SKM-1 treated with dmso at 0.1 percent for 144 hours (cell line): ENCODE data around the gene ST3GAL2.
A peak's percentile ranks its signal among the peaks of the same experiment; 100 is the strongest.

ENCODE experiments used
- DNase-seq: peaks from one replicate; lab custom pipeline; 2025; ENCODE audit not compliant: unreplicated experiment; lab: John Stamatoyannopoulos, UW

Gene ST3GAL2

DNA sequence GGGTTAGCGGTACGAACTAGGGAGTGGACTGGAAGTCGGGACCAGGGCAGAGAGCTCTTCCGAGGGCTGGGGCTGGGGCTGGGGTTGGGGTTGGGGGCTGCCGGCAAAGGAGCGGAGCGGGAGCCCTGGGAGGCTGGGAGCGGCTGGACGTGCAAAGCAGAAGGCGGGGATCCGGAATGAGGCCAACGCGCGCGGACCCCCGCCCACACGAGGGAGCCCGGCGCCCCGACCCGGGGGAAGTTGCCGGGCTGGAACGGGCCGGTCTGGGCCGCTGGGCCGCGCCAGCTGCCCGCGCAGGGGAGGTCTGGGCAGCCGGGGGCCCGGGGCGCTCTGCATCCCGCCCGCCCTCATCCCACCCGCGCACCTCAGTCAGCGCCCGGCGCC lies 323 bp downstream of the ST3GAL2 start:
- DNase-seq, result no peak

DNA sequence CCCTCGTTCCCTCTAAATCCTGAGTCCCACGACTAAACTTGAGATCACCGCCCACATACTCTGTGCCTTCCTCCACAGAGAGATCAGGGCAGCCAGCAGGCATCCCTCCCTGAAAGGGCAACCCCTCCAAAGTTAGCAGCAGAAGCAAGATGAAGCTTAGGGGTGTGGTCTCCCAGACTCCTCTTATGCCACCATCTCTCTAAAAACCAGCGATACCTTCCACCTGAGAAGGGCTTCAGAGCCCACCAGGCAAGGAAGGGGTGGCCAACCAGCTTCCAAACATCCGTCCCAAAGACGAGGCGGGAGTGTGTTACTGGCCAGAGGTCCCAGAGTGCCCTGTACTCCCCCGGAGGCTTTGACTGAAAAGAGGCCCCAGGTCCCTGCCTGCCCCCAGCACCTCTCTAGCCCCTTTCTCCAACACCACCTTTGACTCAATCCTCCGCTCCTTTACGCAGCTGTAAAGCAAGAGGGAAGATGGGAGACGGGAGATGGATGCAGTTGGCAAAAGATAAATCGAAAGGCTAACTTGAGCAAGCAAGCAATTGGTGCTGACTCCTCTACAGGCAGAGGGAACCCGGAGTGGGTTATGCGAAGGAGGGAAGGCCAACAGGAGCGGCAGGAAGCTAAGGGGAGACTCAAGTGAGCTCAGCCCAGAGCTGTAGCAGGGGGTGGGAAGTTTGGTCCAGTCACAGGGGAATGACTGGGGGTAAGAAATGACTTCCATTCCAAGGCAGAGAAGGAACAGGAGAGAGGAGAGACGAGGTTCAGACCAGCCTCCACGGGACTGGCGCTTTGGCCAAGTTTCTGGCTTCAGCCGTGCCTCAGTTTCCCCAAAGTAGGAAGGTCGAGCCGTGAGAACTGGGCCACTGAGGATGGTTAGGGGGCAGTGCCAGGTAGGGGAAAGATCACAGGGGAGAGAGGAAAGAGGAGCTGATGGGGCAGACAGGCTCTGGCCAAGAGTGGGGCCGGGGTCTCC lies 1.0 kb downstream of the ST3GAL2 start:
- DNase-seq, result no peak

DNA sequence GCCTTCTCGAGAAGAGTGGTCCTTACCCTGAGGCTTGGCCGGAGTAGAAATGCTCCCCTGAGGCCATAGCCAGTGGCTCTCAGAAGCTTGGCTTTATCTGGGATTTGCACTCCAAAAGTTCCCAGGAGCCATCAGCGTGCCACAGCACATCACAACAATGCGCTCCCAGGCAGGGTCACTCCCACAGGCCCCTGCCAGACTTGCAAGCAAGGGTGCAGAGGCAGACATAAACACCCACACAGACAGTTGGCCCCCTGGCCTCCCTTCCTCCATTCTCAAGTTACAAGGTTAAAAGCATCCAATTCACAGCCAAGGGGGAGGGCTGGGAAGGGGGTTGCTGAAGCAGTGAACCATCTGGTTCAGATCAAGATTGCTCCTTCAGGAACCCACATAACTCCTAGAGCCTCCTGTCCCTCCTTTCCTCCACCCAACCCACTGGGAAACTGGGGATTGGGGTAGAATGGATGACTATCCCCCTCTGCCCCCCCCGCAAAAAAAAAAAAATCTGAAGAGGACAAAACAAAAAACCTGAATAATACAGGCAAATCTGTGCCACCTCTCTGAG lies 1.8 kb downstream of the ST3GAL2 start:
- no peak for DNase-seq

DNA sequence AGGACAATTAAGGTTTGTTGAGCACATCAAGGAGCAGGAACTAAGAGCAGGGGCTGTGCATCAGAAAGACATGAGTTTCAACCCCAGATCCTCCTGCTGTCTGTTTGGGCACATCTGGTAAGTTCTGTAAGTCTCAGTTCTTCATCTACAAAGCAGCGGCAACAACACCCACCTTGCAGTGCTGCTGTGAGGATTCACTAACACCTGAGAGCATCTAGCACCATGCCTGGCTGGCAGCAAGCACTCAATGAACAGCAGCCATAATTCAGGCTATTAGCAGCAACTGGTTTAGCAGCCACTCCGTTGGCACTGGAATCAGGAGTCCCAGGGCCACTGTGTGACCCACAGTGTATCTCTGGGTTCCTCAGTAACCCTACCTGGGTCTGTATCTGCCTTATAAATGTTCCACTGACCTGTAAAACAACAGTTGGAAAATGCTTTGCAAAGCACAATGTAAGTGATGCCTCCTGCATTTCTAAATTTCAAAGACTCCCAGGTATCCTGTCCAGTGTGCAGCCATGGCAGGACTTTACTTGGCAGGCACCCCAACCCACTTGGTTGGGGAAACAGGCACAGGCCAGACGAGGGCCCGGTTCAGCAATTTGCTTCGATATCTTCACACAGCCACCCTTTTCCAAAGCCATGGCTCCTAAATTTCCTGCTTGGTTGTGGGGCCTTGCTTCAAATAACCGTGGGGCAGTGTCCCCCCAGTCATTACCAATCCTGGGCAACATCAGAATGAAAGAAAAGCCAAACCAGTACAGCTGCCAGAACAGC lies 4.2 kb downstream of the ST3GAL2 start:
- DNase-seq, result no peak

DNA sequence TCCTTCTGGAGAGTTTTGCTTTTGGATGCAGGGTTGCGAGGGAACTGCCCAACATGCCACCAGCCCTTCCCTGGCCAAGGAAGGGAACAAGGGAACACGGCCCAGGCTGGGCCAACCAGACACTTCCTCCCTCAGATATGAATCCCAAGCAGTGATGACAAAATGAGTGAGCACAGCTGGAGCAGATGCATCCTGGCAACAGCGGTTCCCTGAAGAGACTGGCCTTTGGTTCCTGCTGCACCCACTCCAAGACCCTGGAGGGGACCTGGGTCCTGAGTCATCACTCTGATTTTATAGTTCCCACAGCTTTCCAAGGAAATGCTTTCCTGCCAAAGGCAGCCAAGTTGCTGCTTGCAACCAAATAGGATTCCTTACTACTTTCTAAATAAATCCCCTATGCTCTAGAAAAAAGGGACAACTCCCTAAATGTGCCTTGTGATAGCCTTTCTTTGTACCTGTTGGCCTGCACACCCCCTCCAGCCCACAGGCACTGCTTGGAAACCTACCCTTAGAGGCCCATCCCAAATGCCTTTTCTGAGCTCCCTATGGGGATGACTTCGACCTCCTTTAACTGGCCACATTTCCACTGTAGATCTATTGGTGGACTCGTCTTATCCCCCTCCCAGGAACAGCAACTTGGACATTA lies 5.3 kb downstream of the ST3GAL2 start:
- no peak for DNase-seq

DNA sequence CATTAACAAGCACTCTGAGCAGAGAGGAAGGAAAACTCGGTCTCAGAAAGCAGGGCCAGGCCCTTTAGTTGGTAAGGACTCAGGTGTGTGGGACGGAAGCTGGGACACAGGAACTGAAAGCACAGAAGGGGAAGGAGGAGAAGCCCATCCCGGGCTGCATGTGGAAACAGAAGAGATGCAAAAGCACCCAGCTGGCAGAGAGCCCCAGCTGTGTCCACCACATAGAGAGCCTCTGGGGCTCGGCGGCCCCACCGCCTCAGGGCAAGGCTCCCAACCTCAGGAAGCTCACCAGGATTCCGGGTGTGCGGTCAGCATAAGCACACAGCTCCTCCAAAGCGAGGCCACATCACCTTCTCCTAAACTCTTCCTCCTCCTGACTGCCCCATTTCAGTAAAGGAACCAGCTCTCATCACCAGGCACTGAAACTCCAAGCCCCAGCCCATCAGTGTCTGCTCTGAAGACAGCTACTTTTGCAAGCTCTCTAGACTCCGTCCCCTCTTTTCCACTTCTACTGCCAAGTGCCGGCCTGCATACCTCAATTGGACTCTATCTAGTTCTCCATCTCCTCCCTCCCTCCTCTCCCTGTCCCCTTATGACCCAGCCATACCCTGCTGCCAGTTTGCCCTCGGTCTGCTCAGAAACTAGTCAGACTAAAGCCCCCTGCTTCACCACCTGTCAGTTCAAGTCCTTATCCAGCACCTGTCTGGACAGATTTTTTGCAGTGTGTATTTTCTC lies 6.0 kb downstream of the ST3GAL2 start:
- DNase-seq, result peak; percentile 23

DNA sequence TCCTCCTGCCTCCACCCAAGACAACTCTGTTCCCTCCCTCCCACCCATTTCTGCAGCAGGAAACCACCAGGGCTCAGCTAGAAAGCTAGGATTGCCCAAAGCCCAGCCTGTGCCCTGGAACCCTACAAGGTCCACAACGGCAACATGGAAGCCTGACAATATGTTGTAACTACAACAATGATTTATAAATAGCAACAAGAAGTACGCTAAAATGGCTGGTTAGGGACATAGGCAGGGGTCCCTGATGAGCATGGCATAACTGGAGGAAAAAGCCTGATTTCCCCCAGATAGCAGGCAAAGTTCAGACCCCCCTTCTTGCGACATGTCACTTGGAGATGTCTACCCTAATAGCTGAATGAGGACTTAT lies 6.6 kb downstream of the ST3GAL2 start:
- DNase-seq, result peak; percentile 42

DNA sequence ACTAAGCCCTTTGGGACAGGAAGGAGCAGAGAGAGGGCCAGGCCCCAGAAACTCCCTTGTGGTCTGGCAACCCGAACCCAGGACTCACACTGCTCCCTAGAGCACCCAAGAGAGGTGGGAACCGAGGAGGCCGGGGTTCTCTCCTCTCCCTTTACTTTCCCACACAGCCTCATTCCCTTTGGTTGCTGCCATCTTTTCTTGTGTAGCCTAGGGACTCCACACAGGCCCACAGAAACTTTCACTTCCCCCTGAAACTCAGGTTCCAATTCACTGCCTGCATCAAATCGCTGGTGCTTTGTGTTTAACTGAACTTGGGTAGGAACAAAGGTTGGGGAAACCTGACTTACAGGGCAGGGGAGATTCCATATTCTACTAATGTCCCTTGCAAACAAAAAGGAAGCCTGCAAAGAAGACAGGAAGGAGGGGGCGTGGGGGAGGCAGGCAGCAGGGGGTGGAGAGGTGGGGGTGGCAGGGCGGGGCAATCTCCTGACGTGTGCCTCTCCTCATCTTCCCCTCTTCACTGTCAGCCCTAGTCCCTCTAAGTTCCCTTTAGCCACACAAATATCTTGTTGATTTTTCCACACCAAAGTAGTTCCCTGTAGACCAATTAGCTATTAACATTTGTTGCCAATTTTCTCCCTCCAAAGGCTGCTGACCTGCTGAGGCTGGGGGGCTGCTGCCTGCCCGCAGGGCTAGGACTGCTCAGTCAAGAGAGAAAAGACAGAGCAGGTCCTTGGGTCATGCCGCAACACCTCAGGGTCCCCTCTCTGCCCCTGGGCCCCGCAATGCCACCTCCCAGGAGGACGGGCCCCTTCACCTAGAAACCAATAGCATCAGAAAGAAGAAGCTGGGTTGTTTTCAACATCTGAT lies 8.0 kb downstream of the ST3GAL2 start:
- DNase-seq, result peak; percentile 79

DNA sequence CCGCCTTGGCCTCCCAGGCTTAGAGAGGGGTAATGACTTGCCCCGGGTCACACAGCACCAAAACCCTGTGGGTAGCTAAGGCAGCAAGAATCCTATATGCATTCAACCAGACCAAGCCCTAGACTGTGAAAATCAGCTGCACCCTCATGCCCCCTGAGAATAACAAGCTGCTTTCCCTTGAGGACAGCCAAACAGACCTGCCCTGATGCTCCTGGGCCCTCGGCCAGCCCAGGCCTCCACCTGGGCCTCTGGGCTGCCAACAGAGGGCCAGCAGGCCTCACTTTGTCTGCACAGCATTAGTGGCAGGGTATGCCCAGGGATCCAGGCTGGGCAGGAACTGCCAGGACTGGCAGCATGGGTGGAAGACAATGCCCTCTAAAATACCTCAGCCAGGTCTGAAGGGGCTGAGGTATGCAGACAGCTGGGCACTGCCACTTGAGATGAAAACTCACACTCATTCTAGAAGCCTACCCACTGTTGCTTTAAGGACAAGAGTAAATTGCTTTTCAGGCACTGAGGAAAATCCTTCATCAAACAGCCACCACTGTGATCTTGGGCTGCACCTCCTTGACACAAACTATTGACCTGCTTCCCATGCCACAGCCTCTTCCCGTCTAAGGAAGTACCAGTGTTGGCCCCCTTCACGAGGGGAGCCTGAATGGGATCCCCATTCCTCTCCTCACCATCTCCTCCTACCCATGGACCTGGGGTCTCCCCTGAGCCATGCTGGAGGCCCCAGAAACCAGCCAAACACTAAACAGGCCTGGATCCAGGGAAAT lies 8.8 kb downstream of the ST3GAL2 start:
- DNase-seq, result no peak

DNA sequence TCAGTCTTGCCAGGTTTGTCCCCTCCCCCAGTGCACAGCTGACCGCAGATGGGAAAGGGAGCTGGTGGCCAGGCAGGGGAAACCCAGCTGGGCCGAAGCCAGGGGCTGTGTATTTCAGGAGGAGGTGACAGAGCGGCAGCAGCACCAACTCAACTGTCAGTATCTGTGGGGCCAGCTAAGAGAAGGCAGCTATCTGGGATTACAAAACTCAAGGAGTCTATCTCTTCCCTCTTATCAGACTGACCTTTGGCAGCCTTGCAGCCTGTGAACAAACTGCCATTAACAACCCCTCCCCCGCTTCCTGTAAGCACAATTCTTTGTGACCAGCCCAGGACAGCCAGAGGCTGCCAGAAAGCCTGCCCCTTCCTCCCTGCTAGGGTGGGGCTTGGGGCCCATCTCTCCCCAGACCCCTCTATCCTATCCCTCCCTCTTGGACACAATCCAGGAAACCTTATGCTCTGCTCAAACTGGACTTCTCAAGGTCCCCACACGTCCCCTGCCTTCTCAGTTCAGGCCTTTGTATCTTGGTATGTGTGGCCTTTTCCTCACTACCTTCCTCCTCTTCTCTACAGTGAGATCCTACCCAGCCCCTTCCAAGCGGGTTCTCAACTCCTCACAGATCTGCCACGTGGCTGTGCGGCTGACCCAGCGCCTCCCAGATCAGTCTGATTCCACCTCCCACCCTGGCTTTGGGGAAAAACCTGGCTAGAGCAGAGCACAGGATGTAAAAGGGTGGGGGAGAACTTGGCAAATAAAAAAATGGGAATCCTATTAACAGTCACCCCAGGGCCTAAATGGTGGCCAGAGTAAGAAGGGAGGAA lies 10.5 kb downstream of the ST3GAL2 start:
- peak; percentile 95 for DNase-seq

DNA sequence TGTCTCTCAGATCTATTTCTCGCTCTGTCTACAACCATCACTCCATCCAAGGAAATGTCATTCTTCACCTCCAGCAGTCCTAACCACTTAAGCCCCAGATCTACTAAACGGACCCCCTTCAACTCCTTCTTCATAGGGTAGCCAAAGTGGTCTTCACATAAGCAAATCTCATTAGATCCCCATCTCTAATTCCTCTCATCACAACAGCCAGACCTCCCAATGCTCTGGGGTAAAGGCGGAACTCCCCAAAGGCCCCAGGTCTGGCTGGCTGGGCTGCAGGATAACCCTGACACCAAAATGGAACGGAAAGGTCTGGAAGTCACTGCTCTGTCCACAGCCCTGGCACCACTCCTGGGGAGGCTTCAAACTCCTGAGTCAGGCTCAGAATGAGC lies 11.1 kb downstream of the ST3GAL2 start:
- no peak for DNase-seq

DNA sequence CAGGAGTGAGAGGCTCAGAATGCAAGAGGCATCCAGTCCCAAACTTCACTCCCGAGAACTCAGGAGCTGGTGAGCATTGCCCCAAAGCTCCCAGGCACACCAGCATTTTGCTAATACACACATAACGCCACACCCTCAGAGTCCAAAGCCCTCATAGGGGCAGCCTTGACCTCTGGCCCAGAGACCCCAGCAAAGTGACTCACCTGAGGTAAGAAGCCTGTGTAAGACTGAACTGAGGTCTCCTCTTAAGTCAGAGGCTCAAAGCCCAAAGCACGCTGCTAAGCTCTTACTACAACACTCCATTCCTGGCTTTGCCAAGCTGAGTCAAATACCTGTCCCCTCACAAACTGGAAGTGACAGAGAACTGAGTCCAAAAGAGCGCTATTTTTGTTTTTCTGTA lies 16.4 kb downstream of the ST3GAL2 start:
- DNase-seq, result no peak

DNA sequence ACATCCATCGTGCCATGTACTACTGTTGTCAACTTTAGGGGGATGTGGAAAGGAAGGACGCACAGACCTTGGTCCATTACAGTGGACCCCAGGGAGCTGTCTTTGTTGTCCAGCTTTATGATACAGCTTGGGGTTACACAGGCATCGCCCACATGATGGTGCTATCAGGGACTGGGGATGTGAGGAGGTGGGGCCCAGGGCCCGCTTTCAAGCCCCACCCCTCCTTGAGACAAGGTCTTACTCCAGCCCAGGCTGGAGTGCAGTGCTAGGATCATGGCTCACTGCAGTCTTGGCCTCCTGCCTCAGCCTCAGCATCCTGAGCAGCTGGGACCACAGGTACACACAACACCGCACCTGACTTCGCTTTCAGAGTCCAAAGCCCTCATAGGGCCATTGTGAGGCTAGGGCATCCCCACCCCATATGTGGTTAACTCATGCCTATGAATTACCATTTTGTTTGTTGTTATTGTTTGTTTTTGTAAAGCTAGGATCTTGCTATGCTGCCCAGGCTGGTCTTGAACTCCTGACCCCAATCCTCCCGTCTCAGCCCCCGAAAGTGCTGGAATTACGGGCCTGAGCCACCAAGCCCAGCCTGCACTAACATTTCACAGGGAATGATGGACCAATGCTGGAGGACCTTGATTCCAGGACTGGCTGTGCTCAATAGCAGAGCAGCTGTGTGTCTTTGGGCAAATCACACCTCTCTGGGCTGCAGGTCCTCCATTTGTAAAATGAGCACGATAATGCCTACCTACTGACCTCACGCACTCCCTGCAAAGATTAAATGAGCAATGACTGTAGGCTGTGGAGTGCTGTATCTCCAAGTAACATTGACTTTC lies 17.2 kb downstream of the ST3GAL2 start:
- no peak for DNase-seq

DNA sequence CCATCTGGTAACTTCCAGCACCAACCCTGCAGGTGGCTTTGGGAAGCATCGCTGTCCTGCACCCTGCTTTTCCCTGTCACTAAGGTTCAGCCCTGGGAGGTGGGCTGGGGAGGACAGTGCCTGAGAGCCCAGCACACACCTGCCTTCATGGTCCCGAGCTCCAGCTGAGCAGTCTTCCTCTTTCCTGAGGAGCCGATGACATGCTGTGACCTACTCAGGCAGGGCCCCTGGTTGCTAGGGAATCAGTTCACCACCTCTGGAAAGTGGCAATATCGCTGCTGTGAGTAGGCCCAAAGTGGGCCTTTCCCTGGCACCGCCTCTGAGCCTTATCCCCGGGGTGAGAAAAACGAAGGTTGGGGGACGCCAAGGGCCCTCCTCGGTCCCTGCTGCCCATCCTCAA lies 17.9 kb downstream of the ST3GAL2 start:
- no peak for DNase-seq

DNA sequence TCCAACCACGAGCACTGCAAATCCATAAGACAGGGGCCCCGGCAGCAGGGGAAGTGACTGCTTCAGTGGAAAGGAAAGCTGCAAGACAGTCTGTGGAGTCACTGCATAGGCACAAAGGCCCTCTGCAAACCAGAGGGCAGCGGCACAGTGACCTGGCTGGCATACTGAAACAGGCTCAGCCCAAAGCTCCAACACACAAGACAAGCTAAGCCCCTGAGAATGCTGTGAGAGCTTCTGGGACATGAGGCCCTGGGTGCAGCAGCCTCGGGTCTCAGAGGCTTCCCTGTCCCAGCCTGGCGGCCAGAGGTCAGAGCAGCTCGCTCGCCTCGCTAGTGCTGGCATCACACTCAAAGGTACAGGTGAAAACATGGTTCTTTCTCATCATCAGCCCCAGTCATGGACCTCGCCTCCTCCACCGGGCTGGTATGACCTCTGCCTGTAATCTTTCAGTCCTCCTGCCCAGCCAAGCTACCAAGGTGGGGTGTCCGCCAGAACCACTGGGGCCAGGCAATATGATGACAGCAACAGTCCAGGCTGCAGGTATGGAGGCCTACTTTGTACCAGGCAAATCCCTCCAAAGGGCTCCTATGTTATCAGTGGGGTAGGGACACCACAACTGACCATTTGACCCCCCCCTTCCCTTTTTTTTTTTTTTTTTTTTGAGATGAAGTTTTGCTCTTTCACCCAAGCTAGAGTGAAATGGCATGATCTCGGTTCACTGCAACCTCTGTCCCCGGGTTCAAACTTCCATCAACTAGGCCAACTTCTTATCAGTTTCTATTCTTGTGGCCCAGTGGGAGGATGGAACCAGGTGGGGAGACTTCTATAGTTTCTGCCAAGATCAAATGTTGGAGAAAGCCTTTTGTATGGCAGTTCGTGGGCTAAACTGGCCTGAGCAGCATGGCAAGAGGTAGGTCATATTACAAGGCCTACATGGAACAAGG lies 19.2 kb downstream of the ST3GAL2 start:
- DNase-seq, result no peak

DNA sequence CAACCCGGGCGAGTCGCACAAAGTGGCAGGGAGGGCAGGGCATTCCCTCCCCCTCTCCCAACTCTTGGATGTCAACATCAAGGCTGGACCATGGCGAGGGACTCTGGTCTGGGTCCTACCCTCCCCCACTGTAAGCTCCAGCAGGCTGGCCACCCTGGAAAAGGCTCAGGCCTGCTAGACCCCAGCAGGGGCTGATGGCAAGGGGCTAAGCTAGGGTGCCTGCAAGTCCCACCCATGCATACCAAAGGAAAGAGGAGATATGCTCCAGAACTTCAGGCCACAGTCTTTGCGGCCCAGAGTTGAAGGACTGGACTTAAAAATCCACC lies 19.9 kb downstream of the ST3GAL2 start:
- DNase-seq, result no peak
